NCI-H82 treated with DMSO at 0.1 percent for 48 hours (cell line): ENCODE measurements around the gene NCK2.

Experiments used
- DNase-seq: peaks from one replicate; lab custom pipeline; 2025; ENCODE audit not compliant: unreplicated experiment; lab: John Stamatoyannopoulos, UW

Gene NCK2

DNA sequence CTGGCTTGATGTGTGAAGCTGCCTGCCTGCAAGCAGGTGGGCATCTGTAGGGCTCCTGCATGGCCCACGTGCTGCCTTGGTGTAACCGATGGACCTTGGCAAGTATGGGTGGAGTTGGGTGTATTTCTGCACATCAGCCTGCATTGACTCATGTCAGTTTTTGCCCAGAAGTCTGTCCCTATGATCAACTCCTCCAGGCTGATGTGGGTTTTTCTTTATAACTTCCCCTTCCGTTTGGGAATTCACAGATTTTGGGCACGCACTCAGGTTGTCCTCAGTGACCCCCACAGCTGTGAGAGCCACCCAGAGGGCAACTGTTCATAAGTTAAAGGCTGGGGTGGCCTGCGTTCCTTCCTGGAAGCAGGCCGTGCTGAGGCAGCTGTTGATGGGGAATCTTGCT, 123.3 kb downstream of the NCK2 start:
- no peak for DNase-seq

DNA sequence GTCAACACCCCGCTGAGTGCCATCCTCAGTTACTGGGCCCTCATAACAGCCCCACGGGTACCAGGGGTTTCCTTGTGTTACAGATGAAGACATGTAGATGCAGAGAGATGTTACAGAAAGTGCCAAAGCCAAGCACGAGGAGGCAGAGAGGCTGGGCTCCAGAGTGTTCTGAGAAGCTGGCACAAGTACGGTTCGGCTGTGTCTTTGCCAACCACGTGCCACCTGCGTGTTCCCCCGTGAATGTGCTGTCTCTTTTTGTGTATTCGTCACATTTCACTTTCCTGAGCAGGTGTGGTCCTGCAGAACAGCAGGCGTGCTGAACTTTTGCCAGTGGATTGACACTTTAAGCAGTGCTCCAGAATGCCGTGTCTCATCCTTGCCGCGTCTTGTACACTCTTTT, 124.6 kb downstream of the NCK2 start:
- DNase-seq, result no peak

DNA sequence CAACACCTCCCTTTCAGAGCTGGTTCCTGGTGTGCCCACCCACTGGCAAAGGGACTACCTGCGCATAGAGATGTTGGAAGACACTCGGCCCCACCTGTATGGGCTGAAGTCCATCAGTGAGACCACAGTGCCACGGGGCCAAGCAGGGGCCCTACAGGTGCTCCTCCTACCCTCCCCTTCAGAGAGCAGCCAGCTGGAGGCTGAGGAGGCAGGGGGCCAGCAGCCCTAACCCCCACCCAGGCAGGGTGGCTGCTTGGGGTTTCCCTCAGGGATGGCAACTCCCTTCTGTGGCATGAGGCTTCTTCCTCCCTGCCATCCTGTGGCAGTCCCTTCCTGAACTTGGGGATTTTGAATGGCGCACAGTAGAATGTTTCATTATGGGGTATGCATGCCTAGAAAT, 125.3 kb downstream of the NCK2 start:
- DNase-seq, result no peak

DNA sequence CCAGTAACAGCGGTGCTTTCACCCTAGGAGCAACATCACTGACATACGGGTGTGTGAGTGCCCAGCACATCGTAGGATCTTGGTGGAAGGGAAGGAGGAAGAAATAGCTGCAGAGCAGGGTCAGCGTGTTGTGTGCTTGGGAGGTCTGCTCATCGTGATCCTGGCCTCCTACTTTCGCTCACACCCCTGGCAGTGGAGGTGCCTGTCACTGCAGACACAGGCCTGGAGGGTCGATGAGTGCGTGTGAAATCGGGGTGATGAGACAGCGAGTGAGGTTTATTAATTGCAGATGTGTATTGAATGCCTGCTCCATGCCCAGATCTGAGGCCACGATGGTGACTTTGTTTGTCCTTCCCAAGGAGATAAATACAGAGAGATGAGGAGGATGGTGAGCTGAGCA, 126.1 kb downstream of the NCK2 start:
- DNase-seq, result no peak

DNA sequence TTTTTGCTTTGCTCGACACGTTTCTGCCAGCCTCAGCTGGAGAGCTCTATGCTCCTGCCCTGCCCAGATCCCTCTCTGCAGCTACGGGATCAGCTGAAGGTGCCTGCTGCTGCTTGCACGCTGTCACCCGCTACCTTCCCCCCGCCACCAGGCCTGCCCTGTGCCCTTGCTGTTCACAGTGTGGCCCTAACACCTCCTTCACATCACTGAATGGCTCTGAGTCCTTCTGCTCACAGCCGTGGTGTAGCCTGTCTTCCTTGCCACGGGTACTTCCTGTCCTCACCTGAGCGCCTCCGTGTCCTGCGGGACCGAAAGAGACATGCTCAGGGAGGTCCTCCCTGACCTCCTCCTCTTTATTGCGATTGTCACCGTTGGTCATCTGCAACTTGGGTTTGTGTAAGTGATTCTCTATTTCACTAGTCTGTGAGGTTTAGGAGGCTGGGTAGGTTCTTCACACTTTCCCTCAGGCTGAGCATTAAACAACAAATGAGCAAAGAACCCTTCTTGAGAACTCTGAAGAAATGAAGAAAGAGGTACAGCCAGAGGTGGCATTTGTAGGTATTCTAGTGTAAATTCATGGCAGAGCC, 127.5 kb downstream of the NCK2 start:
- DNase-seq, result no peak

DNA sequence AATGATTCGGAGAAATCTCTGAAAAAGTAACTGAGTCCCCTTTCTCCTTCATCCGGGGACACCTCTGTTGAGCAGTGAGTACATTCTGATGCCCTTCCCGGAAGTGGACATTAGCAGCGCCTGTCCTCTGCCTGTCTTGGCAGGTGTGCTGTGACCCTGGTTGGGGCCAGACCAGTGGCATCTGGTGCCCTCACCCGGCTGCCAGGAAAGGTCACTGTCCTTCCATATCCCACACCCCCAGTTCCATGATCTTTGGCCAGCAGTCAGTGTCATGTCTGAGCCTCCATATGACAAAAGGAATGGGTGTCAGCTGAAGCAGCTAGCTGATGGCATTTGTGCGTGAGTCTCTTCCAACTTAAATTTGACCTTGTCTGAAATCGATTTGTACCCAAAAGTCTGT, 128.1 kb downstream of the NCK2 start:
- no peak for DNase-seq

DNA sequence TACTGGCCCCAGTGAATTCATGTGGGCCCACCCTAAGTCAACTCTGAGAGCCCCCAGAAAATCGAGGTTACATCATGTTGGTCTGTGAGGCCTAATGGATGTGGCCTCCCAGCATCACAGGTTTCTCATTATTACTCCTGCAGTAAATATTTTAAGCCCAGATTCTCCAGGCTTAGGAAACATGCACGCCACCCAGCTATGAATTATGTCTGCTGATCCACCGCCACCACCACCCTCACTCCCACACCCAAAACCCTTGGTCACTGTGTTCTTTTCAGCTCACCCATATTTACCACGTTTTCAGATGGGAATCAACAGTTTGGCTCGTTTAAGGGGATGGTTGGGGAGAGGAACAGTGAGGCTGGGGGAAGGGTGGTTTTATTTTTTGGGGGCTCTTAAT, 128.6 kb downstream of the NCK2 start:
- no peak for DNase-seq

DNA sequence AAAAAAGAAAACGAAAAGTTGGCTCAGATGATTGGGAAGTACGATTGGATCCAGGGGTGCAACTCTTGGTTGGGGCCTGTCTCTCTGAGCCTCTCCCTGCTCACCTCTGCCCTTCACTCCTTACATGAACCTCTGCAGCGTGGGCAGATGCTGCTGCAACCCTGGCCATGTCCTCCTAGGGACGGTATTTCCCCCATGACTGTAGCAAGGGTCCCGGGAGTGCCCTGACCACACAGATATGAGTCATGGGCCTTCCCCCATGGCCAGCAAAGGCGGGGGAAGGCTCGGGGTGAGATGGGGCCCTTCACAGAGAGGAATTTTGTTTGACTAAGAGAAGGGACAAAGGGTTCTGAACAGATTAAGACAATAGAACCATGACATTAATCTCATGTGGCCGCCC, 129.0 kb downstream of the NCK2 start:
- no peak for DNase-seq

DNA sequence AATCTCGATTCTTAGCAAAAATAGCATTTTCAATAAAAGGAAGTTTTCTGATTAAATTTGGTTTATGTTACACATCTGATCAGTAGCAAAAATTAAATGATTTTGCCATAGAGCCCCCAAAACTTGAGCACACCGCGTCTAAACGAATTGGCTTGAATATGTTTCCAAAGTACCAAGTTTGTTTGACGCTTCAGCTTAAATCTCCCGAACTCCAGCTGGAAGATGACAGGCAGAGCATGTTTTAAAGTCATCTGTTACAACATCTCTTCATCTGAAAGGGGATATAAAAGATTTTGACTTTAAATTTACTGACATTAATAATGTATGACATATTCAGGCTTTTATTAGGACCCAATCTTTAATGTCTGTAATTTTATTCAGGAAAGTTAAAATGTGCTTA, 129.8 kb downstream of the NCK2 start:
- DNase-seq, result no peak

DNA sequence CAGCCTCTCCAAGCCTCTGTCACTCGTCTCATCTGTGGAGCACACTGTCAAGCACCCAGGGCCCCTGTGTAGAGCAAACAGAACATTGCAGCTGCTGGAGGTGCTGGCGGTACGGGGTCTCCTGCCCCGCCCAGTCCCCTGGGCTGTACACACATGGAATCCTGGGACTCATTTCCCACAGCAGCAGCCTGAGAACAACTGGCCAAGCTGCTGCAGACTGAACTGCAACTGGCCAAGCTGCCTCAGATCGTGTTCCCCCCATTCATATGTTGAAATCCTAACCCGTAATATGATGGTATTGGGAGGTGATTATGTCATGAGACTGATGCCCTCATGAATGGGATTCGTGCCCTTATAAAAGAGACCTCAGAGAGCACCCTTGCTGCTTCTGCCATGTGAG, 130.5 kb downstream of the NCK2 start:
- no peak for DNase-seq

DNA sequence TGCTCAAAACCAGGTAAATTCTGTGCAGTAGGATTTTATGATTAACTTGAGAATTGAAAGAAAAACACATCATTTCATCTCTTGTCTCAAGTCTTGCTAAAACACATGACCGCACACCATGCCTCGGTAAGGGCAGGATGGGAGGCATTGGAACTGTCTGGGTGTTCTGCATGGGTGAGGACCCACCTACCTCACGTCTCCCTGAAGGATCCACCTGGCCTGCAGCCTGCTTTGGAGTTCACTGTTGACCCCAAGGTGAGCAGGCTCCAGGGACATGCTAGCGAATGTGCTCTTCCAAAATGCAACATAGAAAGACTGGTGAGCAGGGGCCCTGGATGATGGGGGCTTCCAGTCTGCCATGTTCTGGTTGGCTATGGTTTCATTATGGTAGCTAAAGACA, 131.5 kb downstream of the NCK2 start:
- no peak for DNase-seq

DNA sequence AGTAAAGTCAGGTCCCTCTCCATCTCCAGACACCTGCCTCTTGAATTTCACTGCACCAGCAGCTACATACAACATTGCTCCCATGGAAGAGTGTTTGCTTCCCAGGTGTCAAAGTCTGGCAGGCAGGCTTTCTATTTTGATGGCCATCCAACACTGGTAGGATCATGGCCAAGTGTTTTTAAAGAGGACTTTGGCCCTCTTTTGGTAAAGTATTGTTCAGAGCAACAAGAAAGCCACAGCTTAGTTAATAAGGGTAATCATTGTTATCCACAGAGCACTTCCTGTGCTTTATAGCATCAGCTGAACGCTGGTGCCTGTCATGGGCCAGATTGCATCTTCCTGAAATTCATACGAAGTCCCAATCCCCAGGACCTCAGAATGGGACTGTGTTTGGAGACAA, 133.2 kb downstream of the NCK2 start:
- DNase-seq, result no peak

DNA sequence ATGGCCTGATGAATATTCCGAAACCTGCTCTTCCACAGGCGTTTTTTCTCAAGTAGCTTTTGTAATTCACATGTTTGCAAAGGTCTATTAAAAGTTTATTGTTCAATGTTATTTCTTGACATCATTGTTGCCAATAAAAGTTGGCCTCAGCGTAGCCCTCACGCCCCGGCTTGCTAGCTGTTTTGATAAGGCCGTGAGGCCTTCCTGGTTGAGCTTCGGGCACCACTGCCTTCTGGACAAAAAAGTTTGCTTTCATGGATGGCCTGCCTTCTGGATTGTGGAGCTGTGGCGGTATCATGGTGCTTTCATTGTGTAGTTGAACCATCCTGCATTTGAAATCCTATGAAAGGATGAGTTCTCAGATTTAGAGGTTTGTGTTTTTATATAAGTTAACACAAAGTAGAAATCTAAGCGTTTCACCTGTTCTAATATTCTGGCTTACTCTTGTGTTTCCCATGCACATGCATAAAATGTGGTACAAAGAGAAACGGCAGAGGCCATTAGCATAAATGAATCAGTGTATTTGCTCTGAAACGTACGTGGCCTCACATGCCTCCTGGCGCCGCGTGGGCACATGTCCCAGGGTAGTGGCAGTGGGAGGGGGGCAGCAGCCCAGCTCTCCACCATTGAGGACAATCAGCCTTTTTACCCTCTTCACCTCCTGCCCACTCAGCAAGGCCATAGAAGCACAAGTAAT, 134.5 kb downstream of the NCK2 start:
- DNase-seq, result no peak

DNA sequence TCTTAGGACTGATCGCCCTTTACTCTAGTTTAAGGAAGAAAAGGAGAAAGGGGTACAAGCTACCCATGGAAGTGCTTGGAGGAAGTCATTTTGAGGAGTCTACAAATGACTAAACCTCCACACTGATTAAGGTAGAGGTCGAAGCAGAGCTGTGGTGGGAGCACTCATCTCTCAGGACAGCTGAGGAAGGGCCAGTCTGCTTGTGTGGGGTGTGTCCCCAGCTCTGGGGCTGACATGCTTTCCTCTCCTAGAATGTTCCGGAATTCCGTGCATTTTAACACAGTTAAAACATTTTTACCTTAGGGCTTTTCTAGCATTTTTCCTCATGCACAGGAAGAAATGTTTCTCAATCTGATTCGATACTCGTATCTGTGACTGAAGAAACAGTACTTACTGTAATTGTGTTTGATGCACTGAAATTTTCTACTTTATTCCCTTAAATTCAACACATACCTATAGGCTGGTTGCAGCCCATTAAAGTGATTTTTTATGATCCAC, 135.1 kb downstream of the NCK2 start:
- DNase-seq, result no peak

DNA sequence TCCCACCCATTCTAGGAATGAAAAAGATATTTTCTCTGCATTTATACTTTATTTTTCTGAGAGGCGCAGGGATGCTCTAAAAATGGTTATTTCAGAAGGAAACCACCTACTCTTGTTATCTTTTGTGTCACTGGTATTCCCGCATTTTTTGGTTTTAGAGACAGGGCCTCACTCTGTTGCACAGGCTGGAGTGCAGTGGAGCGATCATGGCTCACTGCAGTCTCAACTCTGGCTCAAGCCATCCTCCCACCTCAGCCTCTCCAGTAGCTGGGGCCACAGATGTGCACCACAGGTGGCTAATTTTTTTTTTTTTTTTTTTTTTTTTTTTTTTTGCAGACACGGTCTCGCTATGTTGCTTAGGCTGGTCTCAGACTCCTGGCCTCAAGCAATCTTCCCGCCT, 135.9 kb downstream of the NCK2 start:
- DNase-seq, result no peak

DNA sequence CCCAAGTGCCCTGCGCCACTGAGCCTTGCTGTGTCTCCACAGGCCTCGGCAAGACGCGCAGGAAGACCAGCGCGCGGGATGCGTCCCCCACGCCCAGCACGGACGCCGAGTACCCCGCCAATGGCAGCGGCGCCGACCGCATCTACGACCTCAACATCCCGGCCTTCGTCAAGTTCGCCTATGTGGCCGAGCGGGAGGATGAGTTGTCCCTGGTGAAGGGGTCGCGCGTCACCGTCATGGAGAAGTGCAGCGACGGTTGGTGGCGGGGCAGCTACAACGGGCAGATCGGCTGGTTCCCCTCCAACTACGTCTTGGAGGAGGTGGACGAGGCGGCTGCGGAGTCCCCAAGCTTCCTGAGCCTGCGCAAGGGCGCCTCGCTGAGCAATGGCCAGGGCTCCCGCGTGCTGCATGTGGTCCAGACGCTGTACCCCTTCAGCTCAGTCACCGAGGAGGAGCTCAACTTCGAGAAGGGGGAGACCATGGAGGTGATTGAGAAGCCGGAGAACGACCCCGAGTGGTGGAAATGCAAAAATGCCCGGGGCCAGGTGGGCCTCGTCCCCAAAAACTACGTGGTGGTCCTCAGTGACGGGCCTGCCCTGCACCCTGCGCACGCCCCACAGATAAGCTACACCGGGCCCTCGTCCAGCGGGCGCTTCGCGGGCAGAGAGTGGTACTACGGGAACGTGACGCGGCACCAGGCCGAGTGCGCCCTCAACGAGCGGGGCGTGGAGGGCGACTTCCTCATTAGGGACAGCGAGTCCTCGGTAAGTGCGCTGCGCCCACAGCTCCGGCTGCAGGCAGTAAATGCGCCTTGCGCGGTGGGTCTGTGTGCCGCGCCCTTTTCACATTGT, 136.8 kb downstream of the NCK2 start:
- DNase-seq, result no peak

DNA sequence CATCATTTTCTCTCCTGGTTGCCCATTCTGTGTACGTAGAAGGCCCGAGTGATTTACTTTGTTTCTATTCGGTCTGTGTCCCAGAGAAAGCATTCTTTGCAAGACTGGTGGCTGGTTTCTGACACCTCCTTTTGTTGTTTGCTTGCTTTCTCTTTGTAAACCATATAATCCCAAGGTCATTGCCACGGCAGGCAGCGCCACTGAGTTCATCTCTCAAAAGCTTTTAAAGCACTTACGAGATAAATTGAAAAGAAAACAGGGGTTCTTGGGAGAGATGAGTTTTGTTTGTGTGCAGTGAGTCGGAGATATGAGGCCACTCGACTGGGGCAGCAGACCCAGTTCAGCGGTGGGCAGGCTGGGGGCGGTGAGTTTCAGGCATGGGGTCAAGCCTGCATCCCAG, 137.6 kb downstream of the NCK2 start:
- no peak for DNase-seq

DNA sequence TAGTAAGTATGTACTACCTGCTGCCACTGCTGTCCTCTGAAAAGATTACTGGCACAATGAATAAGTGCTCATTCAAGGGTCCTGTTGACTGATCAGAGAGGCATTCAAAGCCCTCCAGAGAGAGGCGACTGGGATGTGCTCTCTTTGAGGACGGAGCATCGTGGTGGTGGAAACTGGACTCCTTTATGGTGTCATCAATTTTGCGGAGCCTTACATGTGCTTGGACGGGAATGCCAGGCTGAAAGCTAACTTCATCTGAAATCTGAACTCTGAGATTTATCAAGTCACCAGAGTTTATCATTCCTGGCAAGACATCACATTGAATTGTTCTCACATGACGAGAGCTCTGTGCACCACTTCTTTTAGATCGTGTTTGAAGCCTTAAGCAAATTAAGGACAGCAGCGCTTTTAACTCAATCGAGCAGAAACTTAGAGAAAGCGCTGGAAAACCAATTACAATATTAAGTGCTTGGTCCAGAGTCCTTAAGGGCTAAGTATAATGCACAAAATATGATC, 138.3 kb downstream of the NCK2 start:
- DNase-seq, result no peak

DNA sequence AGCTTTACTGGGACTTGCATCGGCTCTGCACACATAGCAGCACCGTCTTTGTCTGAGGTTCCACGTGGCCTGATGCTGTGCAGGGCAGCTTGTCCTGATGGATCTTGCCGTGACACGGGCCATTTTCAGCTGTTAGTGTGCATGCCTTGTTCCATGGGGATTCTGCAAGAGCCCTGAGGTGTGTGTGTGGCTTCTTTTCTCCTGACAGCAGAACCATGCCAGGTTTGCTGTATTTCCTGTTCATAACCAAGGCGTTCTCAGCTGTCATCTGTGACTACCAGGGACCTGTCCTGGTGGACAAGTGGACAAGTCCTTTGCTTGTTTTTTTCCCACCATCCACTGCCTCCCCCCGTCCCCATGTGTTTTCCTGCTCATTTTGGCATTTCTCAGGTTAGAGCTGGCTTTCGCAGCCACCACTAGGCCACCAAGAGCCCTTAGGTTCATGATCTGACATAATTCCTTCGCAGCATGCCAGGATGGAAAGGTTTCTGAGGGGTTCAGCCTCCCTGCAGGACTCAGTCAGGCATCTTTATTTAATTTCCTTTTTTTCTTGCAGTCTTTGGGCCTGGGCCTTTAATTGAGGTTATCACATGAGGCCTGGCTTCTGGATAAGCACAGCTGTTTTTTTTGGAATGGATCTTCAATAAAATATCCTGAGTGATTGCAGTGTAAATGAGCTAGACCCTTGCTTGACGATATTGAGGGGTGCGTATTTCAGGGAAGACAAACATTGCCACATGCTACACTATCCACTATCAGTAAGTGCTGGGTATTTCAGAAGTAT, 139.4 kb downstream of the NCK2 start:
- DNase-seq, result no peak

DNA sequence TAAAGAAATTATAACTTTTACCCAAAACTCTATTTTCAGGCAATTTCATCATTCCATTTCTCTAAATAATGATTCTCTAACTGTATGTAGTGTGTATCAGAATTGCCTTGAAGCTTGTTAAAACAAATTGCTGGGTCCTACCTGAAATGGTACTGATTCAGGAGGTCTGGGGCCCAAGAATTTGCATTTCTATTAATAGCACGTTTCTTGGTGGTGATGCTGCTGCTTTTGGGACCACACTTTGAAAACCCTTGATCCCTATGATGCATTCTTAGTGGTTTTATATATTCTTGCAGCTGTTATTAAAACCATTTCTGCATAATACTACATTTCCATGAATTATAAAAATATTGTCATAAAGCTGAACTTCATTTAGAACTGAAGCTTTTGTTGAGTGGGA, 140.7 kb downstream of the NCK2 start:
- DNase-seq, result no peak

DNA sequence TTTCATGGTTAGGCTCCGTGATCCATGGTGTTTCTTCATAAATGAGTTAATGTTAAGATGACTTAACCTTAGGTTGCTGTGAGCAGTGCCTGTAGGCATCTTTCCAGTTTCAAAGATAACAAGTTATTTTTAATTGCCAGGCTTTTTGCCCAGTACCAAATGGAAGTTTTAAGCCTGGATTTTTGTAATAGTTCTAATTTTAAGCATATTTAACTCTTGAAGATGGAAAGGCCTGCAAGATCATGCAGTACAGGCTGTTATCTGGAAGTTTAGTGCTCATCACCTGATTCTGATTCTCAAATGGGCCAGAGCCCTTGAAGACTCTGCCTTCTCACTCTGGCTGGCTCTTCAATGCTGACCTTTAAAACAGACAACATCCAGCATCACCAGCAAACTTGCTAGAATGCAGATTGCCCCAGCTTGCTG, 141.3 kb downstream of the NCK2 start:
- no peak for DNase-seq
